ENCODE data around the gene ETNPPL.

The ETNPPL gene

DNA sequence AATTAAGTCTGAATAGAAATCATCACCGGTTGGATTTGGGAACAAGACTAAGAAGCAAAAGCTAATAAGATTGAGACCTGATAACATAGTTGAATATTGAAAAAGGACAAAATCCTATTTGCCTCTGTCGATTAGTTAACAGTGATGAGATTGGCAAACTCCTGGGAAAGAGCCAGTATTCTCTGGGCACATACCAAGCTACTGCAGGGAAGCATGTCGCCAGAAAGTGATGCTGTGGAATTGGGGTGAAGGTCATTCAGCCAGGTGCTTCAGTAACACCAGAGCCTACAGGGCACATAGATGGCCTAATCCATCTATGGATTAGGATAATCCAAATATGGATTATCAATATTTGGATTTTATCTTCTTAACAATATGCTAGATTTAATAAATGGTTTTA lies 68.4 kb downstream of the ETNPPL start:
- DNase-seq: no peak

DNA sequence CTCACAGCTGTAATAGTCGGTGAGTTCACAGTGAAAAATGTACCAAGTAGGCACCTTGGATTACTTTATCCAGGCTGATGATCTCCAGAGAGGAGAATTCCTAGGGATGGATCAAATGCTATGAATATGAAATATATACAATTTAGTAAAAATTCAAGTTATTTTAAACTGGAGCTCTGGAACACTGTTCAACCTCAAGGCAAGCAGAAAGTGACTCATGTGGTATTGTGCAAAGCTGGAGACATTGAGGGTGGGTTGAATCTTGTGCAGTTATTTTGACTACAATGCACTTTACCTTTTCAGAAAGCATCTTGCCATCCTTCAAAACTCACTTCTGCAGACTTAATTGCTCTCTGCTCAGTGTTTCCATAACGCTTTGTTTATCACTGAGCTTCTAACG lies 69.0 kb downstream of the ETNPPL start:
- DNase-seq: no peak

DNA sequence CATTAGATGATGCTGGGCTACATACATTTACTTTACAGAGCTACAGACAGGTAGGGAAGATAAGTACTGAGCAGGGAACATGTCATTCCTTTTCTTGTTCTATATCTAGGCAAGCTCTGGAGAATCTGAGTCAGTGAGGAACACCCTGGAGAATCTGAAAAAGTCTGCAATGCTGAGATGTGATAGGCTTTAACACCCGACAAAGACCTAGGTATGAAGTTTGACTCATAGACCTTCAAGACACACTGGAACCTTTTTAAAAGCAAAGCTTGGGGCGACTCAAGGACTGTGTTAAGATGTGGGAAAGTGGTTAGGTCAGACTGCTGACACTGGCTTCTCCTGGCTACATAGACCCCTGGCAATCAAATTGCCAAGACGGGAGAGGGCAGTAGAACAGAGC lies 69.6 kb downstream of the ETNPPL start:
- DNase-seq: no peak

All from activated T-cell treated with anti-CD3 and anti-CD28 coated beads, Interleukin-2, amount 50 U/mL, for 48 hours (primary cell).